Lung (tissue), 12 donors: ENCODE results near the gene CDC14A. TPM values are rescaled to one million over a fixed set of nuclear protein-coding genes. Genes with fewer than 3 reads are reported as not detected.
A peak's percentile ranks its signal among the peaks of the same experiment; 100 is the strongest.

Experiments
- ATAC-seq: fragments of 200-7000 bp; cut with Tn5 transposase; one replicate; pipeline ENCODE4 v1.9.1; 2020; ENCODE audit warnings: moderate number of reproducible peaks; ENCODE audit not compliant: insufficient read depth, low FRiP score
- DNase-seq, 3 donors: peaks; one replicate each; pipeline ENCODE4 v3.0.0-alpha.2; 2013 to 2017
- H3K27ac ChIP-seq, 2 donors: one replicate each; pipeline ENCODE4 v1.5.1; 2013; ENCODE audit warnings: mild to moderate bottlenecking in 2 of 2, moderate library complexity in 2 of 2, control low read depth in 1 of 2, inconsistent platforms in 1 of 2, low read depth in 1 of 2, low read length in 1 of 2
- H3K27me3 ChIP-seq, 3 donors: one replicate each; pipeline ENCODE4 v1.5.1; 2013; ENCODE audit warnings: low read length in 2 of 3; ENCODE audit not compliant: control insufficient read depth in 3 of 3, insufficient read depth in 3 of 3
- H3K36me3 ChIP-seq, 4 donors: one replicate each; pipeline ENCODE4 v1.5.1; 2013; ENCODE audit warnings: low read length in 4 of 4, mild to moderate bottlenecking in 1 of 4, moderate library complexity in 1 of 4; ENCODE audit not compliant: control insufficient read depth in 4 of 4, insufficient read depth in 4 of 4
- H3K4me1 ChIP-seq, 5 donors: one replicate each; pipeline ENCODE4 v1.5.1; 2013; ENCODE audit warnings: low read length in 5 of 5, mild to moderate bottlenecking in 2 of 5, moderate library complexity in 1 of 5; ENCODE audit not compliant: control insufficient read depth in 5 of 5, insufficient read depth in 5 of 5
- H3K4me3 ChIP-seq: one replicate; pipeline ENCODE4 v1.5.1; 2013; ENCODE audit warnings: mild to moderate bottlenecking, control low read depth, moderate library complexity
- H3K9ac ChIP-seq, 2 donors: one replicate each; pipeline ENCODE4 v1.5.1; 2013; ENCODE audit warnings: low read length in 2 of 2, control low read depth in 1 of 2; ENCODE audit not compliant: insufficient read depth in 1 of 2
- H3K9me3 ChIP-seq, 4 donors: one replicate each; pipeline ENCODE4 v1.5.1; 2013; ENCODE audit warnings: low read length in 3 of 4, mild to moderate bottlenecking in 1 of 4, moderate library complexity in 1 of 4; ENCODE audit not compliant: control insufficient read depth in 4 of 4, insufficient read depth in 3 of 4
- WGBS, 2 donors: extraction: QIAGEN DNeasy Blood & Tissue Kit; methylation state at CpG; one replicate each; pipeline ENCODE4 v1.1.7; 2013; 5-methylcytosine and 5-hydroxymethylcytosine counted together
- polyA plus RNA-seq, 2 donors: library from polyadenylated mRNA; stranded (reverse); fragments of 200-250 nt; gene quantifications; one replicate each; pipeline ENCODE4 v1.2.1, GENCODE V29; 2013
- total RNA-seq, 2 donors: library from RNA; depleted of rRNA in 1 of 2; stranded (reverse); fragments of >200 nt in 1 of 2; gene quantifications; one replicate each; pipeline ENCODE4 v1.2.1, GENCODE V29; 2014 to 2021
- TF ChIP-seq, protein P1 (sequence below): IDR thresholded peaks from 2 replicates; pipeline ENCODE4 v1.5.1; 2012; ENCODE audit warnings: mild to moderate bottlenecking; ENCODE audit errors: control extremely low read depth, extremely low read depth
- donor health status: control.
- donor health status: control.
- donor health status: Bipolar disorder and iron deficiency.
- donor health status: healthy.
- donor health status: DM: yes; HTN: yes; CAD: no.

The CDC14A gene
- total and polyA plus RNA-seq, 4 donors: 3.6 to 45.4 (median 12.1) TPM

DNA sequence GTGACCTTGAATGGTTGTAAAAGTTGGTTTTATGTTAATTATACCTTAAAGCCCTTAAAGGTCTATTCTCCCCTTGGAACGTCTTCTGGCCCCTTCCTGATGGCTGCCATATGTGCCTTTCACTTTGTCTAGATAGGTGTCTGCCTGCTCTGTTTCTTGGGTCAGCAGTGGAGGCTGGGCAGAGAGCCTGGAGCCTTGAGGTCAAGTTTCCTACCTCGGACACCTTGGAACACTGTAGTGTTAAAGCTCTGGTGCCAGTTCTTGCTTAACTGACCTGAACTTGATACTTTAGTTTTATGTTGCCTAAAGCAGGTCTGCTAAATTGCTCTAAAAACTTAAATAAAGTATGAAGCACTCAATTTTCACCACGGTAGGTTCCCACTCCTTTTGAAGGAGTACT, 86.5 kb downstream of the CDC14A start:
- DNase-seq (no peak), ATAC-seq (no peak)
- peak overlapping the region in 1 of 2 donors; percentile 72 for H3K27ac ChIP-seq
- TF ChIP-seq, protein P1, sequence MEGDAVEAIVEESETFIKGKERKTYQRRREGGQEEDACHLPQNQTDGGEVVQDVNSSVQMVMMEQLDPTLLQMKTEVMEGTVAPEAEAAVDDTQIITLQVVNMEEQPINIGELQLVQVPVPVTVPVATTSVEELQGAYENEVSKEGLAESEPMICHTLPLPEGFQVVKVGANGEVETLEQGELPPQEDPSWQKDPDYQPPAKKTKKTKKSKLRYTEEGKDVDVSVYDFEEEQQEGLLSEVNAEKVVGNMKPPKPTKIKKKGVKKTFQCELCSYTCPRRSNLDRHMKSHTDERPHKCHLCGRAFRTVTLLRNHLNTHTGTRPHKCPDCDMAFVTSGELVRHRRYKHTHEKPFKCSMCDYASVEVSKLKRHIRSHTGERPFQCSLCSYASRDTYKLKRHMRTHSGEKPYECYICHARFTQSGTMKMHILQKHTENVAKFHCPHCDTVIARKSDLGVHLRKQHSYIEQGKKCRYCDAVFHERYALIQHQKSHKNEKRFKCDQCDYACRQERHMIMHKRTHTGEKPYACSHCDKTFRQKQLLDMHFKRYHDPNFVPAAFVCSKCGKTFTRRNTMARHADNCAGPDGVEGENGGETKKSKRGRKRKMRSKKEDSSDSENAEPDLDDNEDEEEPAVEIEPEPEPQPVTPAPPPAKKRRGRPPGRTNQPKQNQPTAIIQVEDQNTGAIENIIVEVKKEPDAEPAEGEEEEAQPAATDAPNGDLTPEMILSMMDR: no peak
- H3K27me3 ChIP-seq: no peaks in the 10 kb centered on the region
- peaks cover 0 to 3% (median under 1%) of the 10 kb centered on the region in 4 donors for H3K36me3 ChIP-seq
- H3K9ac ChIP-seq: no peak overlapping the region
- H3K9me3 ChIP-seq: no peaks in the 10 kb centered on the region
- peaks cover 0 to 8% (median 2%) of the 10 kb centered on the region in 5 donors for H3K4me1 ChIP-seq
- 69 to 80% methylated on average over 3 of the region's 3 CpGs for WGBS, 2 donors
- no peak overlapping the region for H3K4me3 ChIP-seq

DNA sequence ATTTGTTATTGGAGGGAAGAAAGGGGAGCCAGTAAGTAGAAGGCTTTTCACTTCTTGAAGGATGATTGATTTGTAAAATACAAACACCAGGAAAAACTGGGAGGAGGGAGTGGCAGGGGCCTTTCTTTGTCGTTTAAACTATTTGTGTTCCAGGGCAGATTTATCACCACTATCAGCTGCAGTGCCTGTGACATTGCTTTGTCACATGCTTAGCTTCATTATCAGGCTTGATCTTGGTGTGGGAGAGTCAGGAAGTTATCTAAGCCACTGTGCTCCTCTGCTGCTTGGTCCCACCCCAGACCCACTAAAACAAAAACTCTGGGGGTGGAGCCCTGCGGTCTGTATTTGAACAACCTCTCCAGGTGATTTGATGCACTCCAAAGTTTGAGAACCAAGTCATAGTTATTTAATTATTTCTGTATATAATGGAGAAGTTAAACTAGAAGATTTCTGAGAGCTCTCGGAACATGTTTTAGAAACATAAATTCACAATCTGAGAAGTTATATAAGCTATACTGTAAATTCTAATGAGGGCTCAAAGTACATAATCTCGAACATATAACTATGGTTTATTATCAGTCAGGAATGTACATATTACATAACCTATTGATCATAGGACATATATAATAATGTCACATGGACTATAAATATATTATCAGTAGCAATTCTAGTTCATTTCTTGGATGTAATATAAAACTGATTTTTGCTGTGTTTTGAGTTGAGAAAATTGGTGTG, 87.9 kb downstream of the CDC14A start:
- TF ChIP-seq, protein P1: no peak
- H3K4me3 ChIP-seq: no peak overlapping the region
- H3K4me1 ChIP-seq: peaks cover 0 to 10% (median 2%) of the 10 kb centered on the region in 5 donors
- no peak overlapping the region for H3K9ac ChIP-seq
- no peak for ATAC-seq
- no peaks in the 10 kb centered on the region for H3K9me3 ChIP-seq
- WGBS, 2 donors: 30 to 36% methylated on average over 4 of the region's 4 CpGs
- peak in 2 of 3 donors; percentile 16 to 49 for DNase-seq
- peaks cover 0 to under 1% (median 0%) of the 10 kb centered on the region in 4 donors for H3K36me3 ChIP-seq
- peak overlapping the region in 1 of 2 donors; percentile 16 for H3K27ac ChIP-seq
- no peaks in the 10 kb centered on the region for H3K27me3 ChIP-seq

DNA sequence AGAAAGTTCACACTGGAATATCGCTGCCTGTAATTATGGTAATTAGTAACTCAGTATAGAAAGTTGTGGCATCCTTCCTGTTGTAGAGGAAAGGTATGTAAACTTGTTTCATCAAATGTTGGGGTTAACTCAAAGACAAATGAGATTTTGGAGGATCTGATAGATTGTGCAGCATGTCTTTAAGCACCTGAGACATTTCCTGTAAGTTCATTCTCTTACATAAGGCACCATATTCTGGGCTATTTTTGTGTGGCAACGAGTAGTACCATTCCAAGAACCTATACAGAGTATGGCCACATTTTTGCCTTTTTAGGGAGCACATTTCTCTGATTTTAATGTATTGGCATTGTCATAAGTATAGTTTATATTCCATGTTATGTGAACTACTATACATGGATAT, 88.8 kb downstream of the CDC14A start:
- no peak for ATAC-seq
- TF ChIP-seq, protein P1: no peak
- Histone ChIP-seq H3K27ac (no peak overlapping the region), H3K36me3 (peaks cover 0 to 4% (median 0%) of the 10 kb centered on the region in 4 donors), H3K27me3 (no peaks in the 10 kb centered on the region), H3K4me1 (peaks cover 0 to 10% (median 2%) of the 10 kb centered on the region in 5 donors), H3K9me3 (no peaks in the 10 kb centered on the region), H3K9ac (no peak overlapping the region), H3K4me3 (no peak overlapping the region)
- WGBS, 2 donors: 78 to 81% methylated on average over 2 of the region's 2 CpGs
- no peak for DNase-seq
